Measurements from ENCODE around the gene ZNF407.

The ZNF407 gene

GRCh38 chr18:74734013-74734444 lies 136.4 kb downstream of the ZNF407 start:
- no peak for FAIRE-seq

GRCh38 chr18:74739926-74740325 lies 142.3 kb downstream of the ZNF407 start:
- no peak for FAIRE-seq

- no peak for FAIRE-seq
Measured at GRCh38 chr18:74742573-74743243, 145.0 kb downstream of the ZNF407 start.

- FAIRE-seq: no peak
Measured at GRCh38 chr18:74745633-74746403, 148.1 kb downstream of the ZNF407 start.

- no peak for FAIRE-seq
Measured at GRCh38 chr18:74748809-74749208, 151.1 kb downstream of the ZNF407 start.

- no peak for FAIRE-seq
Measured at GRCh38 chr18:74758995-74759394, 161.3 kb downstream of the ZNF407 start.

GRCh38 chr18:74760026-74760425 lies 162.4 kb downstream of the ZNF407 start:
- no peak for FAIRE-seq

- FAIRE-seq: no peak
Measured at GRCh38 chr18:74760436-74760835, 162.8 kb downstream of the ZNF407 start.

GRCh38 chr18:74766251-74766650 lies 168.6 kb downstream of the ZNF407 start:
- FAIRE-seq: no peak

GRCh38 chr18:74768096-74768495 lies 170.4 kb downstream of the ZNF407 start:
- FAIRE-seq: no peak

- no peak for FAIRE-seq
Measured at GRCh38 chr18:74773171-74773624, 175.5 kb downstream of the ZNF407 start.

- FAIRE-seq: no peak
Measured at GRCh38 chr18:74774486-74774885, 176.8 kb downstream of the ZNF407 start.

- FAIRE-seq: no peak
Measured at GRCh38 chr18:74775239-74775638, 177.6 kb downstream of the ZNF407 start.

- no peak for FAIRE-seq
Measured at GRCh38 chr18:74778191-74778847, 180.6 kb downstream of the ZNF407 start.

GRCh38 chr18:74784752-74785151 lies 187.1 kb downstream of the ZNF407 start:
- no peak for FAIRE-seq

- no peak for FAIRE-seq
Measured at GRCh38 chr18:74785632-74786031, 188.0 kb downstream of the ZNF407 start.

- FAIRE-seq: peak; percentile 94
Measured at GRCh38 chr18:74788657-74789056, 191.0 kb downstream of the ZNF407 start.

GRCh38 chr18:74789078-74789477 lies 191.4 kb downstream of the ZNF407 start:
- no peak for FAIRE-seq

- no peak for FAIRE-seq
Measured at GRCh38 chr18:74790451-74790850, 192.8 kb downstream of the ZNF407 start.

GRCh38 chr18:74791501-74792194 lies 194.0 kb downstream of the ZNF407 start:
- FAIRE-seq: no peak

GRCh38 chr18:74793746-74794145 lies 196.1 kb downstream of the ZNF407 start:
- FAIRE-seq: no peak

GRCh38 chr18:74795751-74796150 lies 198.1 kb downstream of the ZNF407 start:
- FAIRE-seq: no peak

- FAIRE-seq: no peak
Measured at GRCh38 chr18:74796211-74796610, 198.5 kb downstream of the ZNF407 start.
